IMR-90 (cell line): ENCODE measurements around the gene CDO1. TPM values are rescaled to one million over a fixed set of nuclear protein-coding genes. Genes with fewer than 3 reads are reported as not detected.
A peak's percentile ranks its signal among the peaks of the same experiment; 100 is the strongest.

Experiments
- ATAC-seq: fragments of 200-7000 bp; cut with Tn5 transposase; 2 replicates; pipeline ENCODE4 v1.9.1; 2020; ENCODE audit warnings: low read depth, mild to moderate bottlenecking, moderate library complexity
- BruUV-seq: library from RNA; stranded (reverse); fragments of 400-500 nt; replicated peaks from 2 replicates; lab custom pipeline; 2021; lab: Mats Ljungman, UMichigan
- CTCF ChIA-PET: fragments of 300-600 bp; formaldehyde crosslinking; extraction: SDS; loops from one replicate; lab custom pipeline; 2021; ENCODE audit warnings: antibody characterized with exemption; lab: Yijun Ruan, JAX
- POLR2A ChIA-PET: fragments of 300-600 bp; sonication (Branson Sonifier 250); formaldehyde crosslinking; loops from one replicate; lab custom pipeline; 2022; ENCODE audit warnings: antibody characterized with exemption; ENCODE audit not compliant: unreplicated experiment; lab: Charles Lee
- DNase-seq: peaks from one replicate; pipeline ENCODE4 v3.0.0; 2013
- H2AFZ ChIP-seq: replicated peaks from 2 replicates; pipeline ENCODE3; 2013; ENCODE audit warnings: low read length, mild to moderate bottlenecking; ENCODE audit not compliant: poor library complexity
- H2AK5ac ChIP-seq: 2 replicates; pipeline ENCODE4 v1.6.1; 2013; ENCODE audit warnings: low read depth, low read length, inconsistent platforms
- H2AK9ac ChIP-seq: replicated peaks from 2 replicates; pipeline ENCODE3; 2013; ENCODE audit warnings: mild to moderate bottlenecking, low read depth, low read length, moderate library complexity; ENCODE audit not compliant: poor library complexity
- H2BK120ac ChIP-seq: 2 replicates; pipeline ENCODE4 v1.6.1; 2013; ENCODE audit warnings: low read depth, low read length, inconsistent platforms
- H2BK15ac ChIP-seq: 3 replicates; pipeline ENCODE4 v1.6.1; 2013; ENCODE audit warnings: low read depth, low read length, inconsistent platforms
- H2BK20ac ChIP-seq: 2 replicates; pipeline ENCODE4 v1.6.1; 2013; ENCODE audit warnings: low read depth, mild to moderate bottlenecking, inconsistent platforms, low read length, moderate library complexity
- H2BK5ac ChIP-seq: 2 replicates; pipeline ENCODE4 v1.6.1; 2013; ENCODE audit warnings: mild to moderate bottlenecking, low read depth, low read length, inconsistent platforms; ENCODE audit not compliant: poor library complexity, severe bottlenecking
- H3K14ac ChIP-seq: replicated peaks from 2 replicates; pipeline ENCODE4 v1.6.1; 2013; ENCODE audit warnings: low read depth, low read length, inconsistent platforms
- H3K18ac ChIP-seq: 2 replicates; pipeline ENCODE4 v1.6.1; 2013; ENCODE audit warnings: low read depth, low read length, control low read depth
- H3K23ac ChIP-seq: 2 replicates; pipeline ENCODE4 v1.6.1; 2013; ENCODE audit warnings: low read depth, low read length, inconsistent platforms
- H3K27ac ChIP-seq: 2 replicates; pipeline ENCODE4 v1.5.1; 2013; ENCODE audit warnings: mild to moderate bottlenecking, control low read depth, low read length; ENCODE audit not compliant: insufficient read depth
- H3K27me3 ChIP-seq: 2 replicates; pipeline ENCODE4 v1.6.1; 2013; ENCODE audit warnings: low read length; ENCODE audit not compliant: control insufficient read depth, insufficient read depth
- H3K36me3 ChIP-seq: 2 replicates; pipeline ENCODE4 v1.6.1; 2013; ENCODE audit warnings: low read length, mixed read lengths; ENCODE audit not compliant: control insufficient read depth, insufficient read depth
- H3K4ac ChIP-seq: 2 replicates; pipeline ENCODE4 v1.6.1; 2013; ENCODE audit warnings: low read depth, low read length, inconsistent platforms
- H3K4me1 ChIP-seq: 2 replicates; pipeline ENCODE4 v1.6.1; 2013; ENCODE audit warnings: low read length, mixed read lengths; ENCODE audit not compliant: control insufficient read depth, insufficient read depth
- H3K4me2 ChIP-seq: 2 replicates; pipeline ENCODE4 v1.6.1; 2013; ENCODE audit warnings: low read depth, mild to moderate bottlenecking, control low read depth, low read length, moderate library complexity
- H3K4me3 ChIP-seq: 2 replicates; pipeline ENCODE4 v1.5.1; 2013; ENCODE audit warnings: low read depth, mild to moderate bottlenecking, control low read depth, low read length, moderate library complexity; ENCODE audit not compliant: insufficient read depth
- H3K56ac ChIP-seq: 2 replicates; pipeline ENCODE4 v1.6.1; 2013; ENCODE audit warnings: low read length, inconsistent platforms; ENCODE audit not compliant: insufficient read depth; ENCODE audit errors: extremely low read depth
- H3K79me1 ChIP-seq, 2 experiments: 2 replicates each; pipeline ENCODE4 v1.6.1; 2013; ENCODE audit warnings: low read length in 2 of 2, inconsistent platforms in 1 of 2, low read depth in 1 of 2
- H3K9ac ChIP-seq: 2 replicates; pipeline ENCODE4 v1.6.1; 2013; ENCODE audit warnings: low read depth, low read length, control low read depth
- H3K9me1 ChIP-seq: 2 replicates; pipeline ENCODE4 v1.6.1; 2013; ENCODE audit warnings: low read length, inconsistent platforms; ENCODE audit not compliant: insufficient read depth
- H3K9me3 ChIP-seq: 2 replicates; pipeline ENCODE4 v1.6.1; 2013; ENCODE audit warnings: low read length; ENCODE audit not compliant: control insufficient read depth, insufficient read depth
- H4K20me1 ChIP-seq: 2 replicates; pipeline ENCODE4 v1.6.1; 2013; ENCODE audit warnings: low read length, inconsistent platforms; ENCODE audit not compliant: insufficient read depth
- H4K5ac ChIP-seq: 2 replicates; pipeline ENCODE4 v1.6.1; 2013; ENCODE audit warnings: mild to moderate bottlenecking, low read depth, low read length, control low read depth
- H4K8ac ChIP-seq, 2 experiments: 2 replicates each; pipeline ENCODE4 v1.6.1; 2013; ENCODE audit warnings: low read depth in 2 of 2, low read length in 2 of 2, control low read depth in 1 of 2, inconsistent platforms in 1 of 2
- H4K91ac ChIP-seq: 2 replicates; pipeline ENCODE4 v1.6.1; 2013; ENCODE audit warnings: low read depth, low read length, inconsistent platforms; ENCODE audit not compliant: insufficient read depth
- BHLHE40 ChIP-seq: fragments of 150-350 bp; IDR thresholded peaks from 2 replicates; pipeline ENCODE4 v1.6.1; 2016; ENCODE audit warnings: mild to moderate bottlenecking, low read depth, low read length
- FOS ChIP-seq: fragments of 150-350 bp; IDR thresholded peaks from 2 replicates; pipeline ENCODE4 v1.6.1; 2016; ENCODE audit warnings: low read depth, low read length
- MAZ ChIP-seq: IDR thresholded peaks from 2 replicates; pipeline ENCODE4 v1.6.1; 2012; ENCODE audit warnings: low read depth, mild to moderate bottlenecking, low read length, improper control_type of control experiment, moderate library complexity, borderline replicate concordance
- RAD21 ChIP-seq: IDR thresholded peaks from 2 replicates; pipeline ENCODE4 v1.6.1; 2012; ENCODE audit warnings: low read length, improper control_type of control experiment
- RFX5 ChIP-seq: IDR thresholded peaks from 2 replicates; pipeline ENCODE4 v1.8.0; 2012; ENCODE audit warnings: low read depth, mild to moderate bottlenecking, low read length, moderate library complexity
- WGBS, 2 experiments: methylation state at CpG; one replicate each; pipeline versions ENCODE4 v1.1.5 to v1.1.7; 2013; ENCODE audit warnings: missing lambda C conversion rate in 2 of 2; ENCODE audit not compliant: insufficient read length in 1 of 2; ENCODE audit errors: extremely low coverage in 2 of 2; 5-methylcytosine and 5-hydroxymethylcytosine counted together
- dilution Hi-C: fragments of 300-500 bp; cut with HindIII; formaldehyde crosslinking; loops from one replicate; pipeline ENCODE4 v1.14.3; 2018; ENCODE audit warnings: low sequenced_read_pairs; ENCODE audit not compliant: unreplicated experiment
- in situ Hi-C: fragments of 300-500 bp; cut with MboI; formaldehyde crosslinking; loops from 3 replicates; pipeline ENCODE4 v1.14.3; 2019; ENCODE audit warnings: low sequenced_read_pairs, inconsistent platforms, mixed read lengths
- intact Hi-C: fragments of 100-400 bp; cut with micrococcal nuclease; formaldehyde crosslinking; loops from 2 replicates; pipeline ENCODE4 v1.10.0; 2022
- polyA plus RNA-seq, 3 experiments: library from polyadenylated mRNA; depleted of rRNA; stranded (reverse); fragments of >200 nt; gene quantifications; 2 replicates each; pipeline ENCODE4 v1.2.3, GENCODE V29; 2012; ENCODE audit warnings: low replicate concordance in 1 of 3
- total RNA-seq: library from RNA; depleted of rRNA; stranded (reverse); fragments of >200 nt; gene quantifications from 2 replicates; pipeline ENCODE4 v1.2.3, GENCODE V29; 2012

CDO1 gene
- total and polyA plus RNA-seq, 2 of the 4 experiments (the other 2 are of a cell fraction), result 4.8 to 8.6 TPM

DNA sequence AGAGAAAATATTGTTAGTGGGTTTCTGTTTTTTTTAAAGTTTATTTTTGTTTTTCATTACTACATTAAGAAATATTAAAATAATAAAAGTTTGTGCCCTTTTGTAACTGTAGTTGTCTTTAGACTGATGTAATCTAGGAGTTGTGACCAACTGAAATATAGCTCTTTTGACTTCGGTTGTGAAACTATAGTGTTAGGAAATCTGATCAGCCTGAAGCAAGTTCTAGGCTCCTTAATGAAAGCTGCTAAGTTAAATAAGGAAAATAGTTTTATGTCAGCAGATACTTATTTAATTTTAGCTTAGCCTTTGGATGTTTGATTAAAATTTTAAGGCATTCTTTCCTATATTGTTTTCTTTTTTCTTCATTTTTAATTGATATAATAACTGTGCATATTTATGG, 39.5 kb upstream of the CDO1 start:
- no peak overlapping the region for H4K8ac ChIP-seq
- in situ Hi-C loops, result no loop called here
- H2BK5ac ChIP-seq, result no peak overlapping the region
- no TSS peak for BruUV-seq
- ChIA-PET POLR2A (no interaction called here), CTCF (no interaction called here)
- no peaks in the 10 kb centered on the region for H3K36me3 ChIP-seq
- DNase-seq (peak; percentile 24), ATAC-seq (0 out of 2 replicates have a peak, but pooled peaks have one; percentile 41)
- TF ChIP-seq RAD21, result no peak
- TF ChIP-seq RFX5, result no peak
- no peak for TF ChIP-seq BHLHE40
- TF ChIP-seq FOS, result no peak
- no peak for TF ChIP-seq MAZ
- no peak overlapping the region for H2AK9ac ChIP-seq
- H3K4me2 ChIP-seq, result no peak overlapping the region
- no peak overlapping the region for H3K4ac ChIP-seq
- peaks cover 12% of the 10 kb centered on the region for H3K4me1 ChIP-seq
- no CpG with 5 or more reads among the region's 1 CpG for WGBS, 2 experiments
- no peak overlapping the region for H2AFZ ChIP-seq
- no peaks in the 10 kb centered on the region for H3K27me3 ChIP-seq
- no peak overlapping the region for H3K9ac ChIP-seq
- H4K91ac ChIP-seq, result no peak overlapping the region
- H3K4me3 ChIP-seq, result no peak overlapping the region
- dilution Hi-C loops, result no loop called here
- H2BK20ac ChIP-seq, result no peak overlapping the region
- H3K27ac ChIP-seq, result no peak overlapping the region
- no peaks in the 10 kb centered on the region; the same call in 1 of the 2 replicates for H3K9me1 ChIP-seq
- no peak overlapping the region for H3K14ac ChIP-seq
- no peak overlapping the region for H2BK15ac ChIP-seq
- intact Hi-C loops, result no loop called here
- H2AK5ac ChIP-seq, result no peak overlapping the region
- H4K5ac ChIP-seq, result no peak overlapping the region
- no peak overlapping the region for H3K23ac ChIP-seq
- no peak overlapping the region for H2BK120ac ChIP-seq
- no peak overlapping the region for H3K18ac ChIP-seq
- H4K20me1 ChIP-seq, result peaks cover 48% of the 10 kb centered on the region
- H3K79me1 ChIP-seq, result peaks cover 21 to 48% of the 10 kb centered on the region in 2 experiments
- no peak overlapping the region for H3K56ac ChIP-seq
- H3K9me3 ChIP-seq, result no peaks in the 10 kb centered on the region
